NCI-H748 treated with DMSO at 0.1 percent for 48 hours (cell line): ENCODE data around the gene H6PD.

Experiments
- DNase-seq: peaks from one replicate; lab custom pipeline; 2025; lab: John Stamatoyannopoulos, UW

H6PD gene

GRCh38 chr1:9279172-9279840 lies 44.7 kb downstream of the H6PD start:
- no peak for DNase-seq

- DNase-seq, result no peak
Observed at GRCh38 chr1:9280015-9280860, 45.7 kb downstream of the H6PD start.

GRCh38 chr1:9281071-9281827 lies 46.7 kb downstream of the H6PD start:
- DNase-seq, result no peak

GRCh38 chr1:9281908-9282695 lies 47.5 kb downstream of the H6PD start:
- DNase-seq, result no peak

- DNase-seq, result no peak
Observed at GRCh38 chr1:9282696-9282955, 48.1 kb downstream of the H6PD start.

GRCh38 chr1:9284061-9284460 lies 49.5 kb downstream of the H6PD start:
- no peak for DNase-seq

- DNase-seq, result no peak
Observed at GRCh38 chr1:9286556-9286955, 52.0 kb downstream of the H6PD start.

GRCh38 chr1:9289090-9289534 lies 54.5 kb downstream of the H6PD start:
- DNase-seq, result no peak

GRCh38 chr1:9289711-9290485 lies 55.3 kb downstream of the H6PD start:
- DNase-seq, result no peak

- no peak for DNase-seq
Observed at GRCh38 chr1:9291914-9292360, 57.4 kb downstream of the H6PD start.

GRCh38 chr1:9292361-9293240 lies 58.0 kb downstream of the H6PD start, which contains the start of gene SPSB1:
Gene SPSB1 (plus strand): TSS chr1:9292894. CDS start chr1:9355892, 62,998 bp downstream.
- DNase-seq, result no peak

GRCh38 chr1:9293241-9293532 lies 58.6 kb downstream of the H6PD start:
- DNase-seq, result no peak

GRCh38 chr1:9293533-9294404 lies 59.2 kb downstream of the H6PD start:
- DNase-seq, result no peak

GRCh38 chr1:9294405-9294773 lies 59.8 kb downstream of the H6PD start:
- no peak for DNase-seq

- DNase-seq, result no peak
Observed at GRCh38 chr1:9294910-9295636, 60.5 kb downstream of the H6PD start.

GRCh38 chr1:9295884-9296283 lies 61.3 kb downstream of the H6PD start:
- no peak for DNase-seq

GRCh38 chr1:9296850-9297249 lies 62.3 kb downstream of the H6PD start:
- DNase-seq, result no peak

GRCh38 chr1:9297831-9298230 lies 63.3 kb downstream of the H6PD start:
- no peak for DNase-seq

- no peak for DNase-seq
Observed at GRCh38 chr1:9298282-9298681, 63.7 kb downstream of the H6PD start.
